Upper lobe of left lung (tissue), 4 donors: ENCODE results near the gene EIF4E1B.

Experiments
- EP300 ChIP-seq, 4 donors: sonication (generic); formaldehyde crosslinking; IDR thresholded peaks; one replicate each; pipeline ENCODE4 v1.5.1; 2017; ENCODE audit warnings: antibody characterized with exemption in 4 of 4, control low read depth in 2 of 4
- POLR2A ChIP-seq, 4 donors: fragments of 450-650 bp; IDR thresholded peaks; one replicate each; pipeline ENCODE4 v1.5.1; 2016 to 2017; ENCODE audit warnings: antibody characterized with exemption in 4 of 4, mild to moderate bottlenecking in 2 of 4
- POLR2AphosphoS5 ChIP-seq, 2 donors: sonication (generic); formaldehyde crosslinking; IDR thresholded peaks; one replicate each; pipeline ENCODE4 v1.5.1; 2017; ENCODE audit warnings: antibody characterized with exemption in 2 of 2
- TF ChIP-seq, protein P1 (sequence below), 6 experiments: fragments of 450-650 bp in 4 of 6; fragments of 200-600 bp in 2 of 6; sonication (generic) in 2 of 6; IDR thresholded peaks; one replicate each; pipeline ENCODE4 v1.5.1; 2016 to 2019; ENCODE audit warnings: antibody characterized with exemption in 6 of 6

DNA sequence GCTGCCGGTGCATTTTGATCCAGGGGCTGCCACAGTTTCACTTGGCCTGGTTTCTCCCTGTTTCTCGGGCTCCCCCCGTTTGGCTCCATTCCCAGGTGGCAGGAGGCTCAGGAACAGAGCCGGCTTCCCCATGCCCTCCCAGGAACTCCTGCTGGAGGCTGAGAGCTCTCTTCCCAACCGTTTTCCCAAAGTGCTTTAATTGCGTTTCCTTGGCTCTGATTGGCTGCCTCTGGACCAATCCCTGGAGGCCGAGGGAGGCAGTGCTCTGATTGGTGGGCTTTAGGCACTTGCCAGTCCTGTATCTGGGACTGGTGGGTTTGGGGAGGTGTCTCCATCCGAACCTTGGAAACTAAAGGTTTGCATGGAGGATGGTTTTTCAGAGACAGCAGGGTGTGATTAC is 21.7 kb downstream of the EIF4E1B start:
- no peak for TF ChIP-seq POLR2A (IDR thresholded peaks at IDR 0.05)
- TF ChIP-seq, protein P1, sequence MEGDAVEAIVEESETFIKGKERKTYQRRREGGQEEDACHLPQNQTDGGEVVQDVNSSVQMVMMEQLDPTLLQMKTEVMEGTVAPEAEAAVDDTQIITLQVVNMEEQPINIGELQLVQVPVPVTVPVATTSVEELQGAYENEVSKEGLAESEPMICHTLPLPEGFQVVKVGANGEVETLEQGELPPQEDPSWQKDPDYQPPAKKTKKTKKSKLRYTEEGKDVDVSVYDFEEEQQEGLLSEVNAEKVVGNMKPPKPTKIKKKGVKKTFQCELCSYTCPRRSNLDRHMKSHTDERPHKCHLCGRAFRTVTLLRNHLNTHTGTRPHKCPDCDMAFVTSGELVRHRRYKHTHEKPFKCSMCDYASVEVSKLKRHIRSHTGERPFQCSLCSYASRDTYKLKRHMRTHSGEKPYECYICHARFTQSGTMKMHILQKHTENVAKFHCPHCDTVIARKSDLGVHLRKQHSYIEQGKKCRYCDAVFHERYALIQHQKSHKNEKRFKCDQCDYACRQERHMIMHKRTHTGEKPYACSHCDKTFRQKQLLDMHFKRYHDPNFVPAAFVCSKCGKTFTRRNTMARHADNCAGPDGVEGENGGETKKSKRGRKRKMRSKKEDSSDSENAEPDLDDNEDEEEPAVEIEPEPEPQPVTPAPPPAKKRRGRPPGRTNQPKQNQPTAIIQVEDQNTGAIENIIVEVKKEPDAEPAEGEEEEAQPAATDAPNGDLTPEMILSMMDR (IDR thresholded peaks at IDR 0.05), result no peak
- no peak for TF ChIP-seq POLR2AphosphoS5 (IDR thresholded peaks at IDR 0.05)
- no peak for TF ChIP-seq EP300 (IDR thresholded peaks at IDR 0.05)
